Nephron (organoid): Measurements from ENCODE around the gene SELENOM.

Source experiments
- H3K27ac Mint-ChIP-seq, 3 experiments: 2 replicates each; pipeline ENCODE4 v1.8.0; 2020; ENCODE audit warnings: mixed read lengths in 3 of 3, mild to moderate bottlenecking in 2 of 3, moderate library complexity in 1 of 3
- H3K27me3 Mint-ChIP-seq: 2 replicates; pipeline ENCODE4 v1.8.0; 2021; ENCODE audit warnings: low read depth, mild to moderate bottlenecking, moderate library complexity, mixed read lengths
- H3K36me3 Mint-ChIP-seq: 2 replicates; pipeline ENCODE4 v1.8.0; 2020; ENCODE audit warnings: low read depth, mixed read lengths
- H3K4me1 Mint-ChIP-seq: 2 replicates; pipeline ENCODE4 v1.8.0; 2020; ENCODE audit warnings: mixed read lengths
- H3K4me3 Mint-ChIP-seq, 3 experiments: 2 replicates each; pipeline ENCODE4 v1.8.0; 2020; ENCODE audit warnings: mild to moderate bottlenecking in 3 of 3, mixed read lengths in 3 of 3, moderate library complexity in 2 of 3
- H3K9me3 Mint-ChIP-seq: 2 replicates; pipeline ENCODE4 v1.8.0; 2020; ENCODE audit warnings: mixed read lengths
- CTCF ChIP-seq, 3 experiments: fragments of 200-600 bp; sonication (generic); IDR thresholded peaks; one replicate each; pipeline ENCODE4 v1.5.0; 2021; ENCODE audit warnings: antibody characterized with exemption in 3 of 3; ENCODE audit not compliant: unreplicated experiment in 3 of 3

Gene SELENOM

GRCh38 chr22:31148953-31149627 lies 41.7 kb upstream of the SELENOM start:
- peak; percentile 70 to 84 (median 79) for TF ChIP-seq CTCF (IDR thresholded peaks at IDR 0.05; ENCODE audit: unreplicated experiment in 3 of 3)
- Mint-ChIP-seq H3K27ac (peak overlapping the region in 2 of 3 experiments; percentile 26 to 51), H3K4me1 (peaks cover 6% of the 10 kb centered on the region), H3K27me3 (peaks cover 5% of the 10 kb centered on the region), H3K4me3 (no peak overlapping the region), H3K9me3 (peaks cover 18% of the 10 kb centered on the region), H3K36me3 (no peaks in the 10 kb centered on the region)

- TF ChIP-seq CTCF (IDR thresholded peaks at IDR 0.05; ENCODE audit: unreplicated experiment in 3 of 3): no peak
- Mint-ChIP-seq H3K27me3 (peaks cover 5% of the 10 kb centered on the region), H3K9me3 (peaks cover 18% of the 10 kb centered on the region), H3K4me1 (peaks cover 6% of the 10 kb centered on the region), H3K4me3 (no peak overlapping the region), H3K27ac (peak overlapping the region in 2 of 3 experiments; percentile 26 to 51), H3K36me3 (no peaks in the 10 kb centered on the region)
These were observed 41.1 kb upstream of the SELENOM start for GRCh38 chr22:31148488-31148887.

- H3K9me3 Mint-ChIP-seq: peaks cover 18% of the 10 kb centered on the region
- H3K36me3 Mint-ChIP-seq: no peaks in the 10 kb centered on the region
- H3K4me3 Mint-ChIP-seq: no peak overlapping the region
- H3K4me1 Mint-ChIP-seq: peaks cover 6% of the 10 kb centered on the region
- no peak for TF ChIP-seq CTCF (IDR thresholded peaks at IDR 0.05; ENCODE audit: unreplicated experiment in 3 of 3)
- peaks cover 12% of the 10 kb centered on the region for H3K27me3 Mint-ChIP-seq
- H3K27ac Mint-ChIP-seq: no peak overlapping the region
These were observed 36.9 kb upstream of the SELENOM start for GRCh38 chr22:31144223-31144622.

- Mint-ChIP-seq H3K4me1 (peaks cover 2% of the 10 kb centered on the region), H3K36me3 (no peaks in the 10 kb centered on the region), H3K9me3 (peaks cover 18% of the 10 kb centered on the region), H3K27me3 (peaks cover 12% of the 10 kb centered on the region), H3K4me3 (no peak overlapping the region), H3K27ac (no peak overlapping the region)
- TF ChIP-seq CTCF (IDR thresholded peaks at IDR 0.05; ENCODE audit: unreplicated experiment in 3 of 3): no peak
These were observed 36.2 kb upstream of the SELENOM start for GRCh38 chr22:31143537-31143936.

GRCh38 chr22:31143038-31143437 lies 35.7 kb upstream of the SELENOM start:
- Mint-ChIP-seq H3K4me3 (no peak overlapping the region), H3K4me1 (no peaks in the 10 kb centered on the region), H3K36me3 (no peaks in the 10 kb centered on the region), H3K27ac (no peak overlapping the region), H3K27me3 (peaks cover 14% of the 10 kb centered on the region), H3K9me3 (peaks cover 18% of the 10 kb centered on the region)
- no peak for TF ChIP-seq CTCF (IDR thresholded peaks at IDR 0.05; ENCODE audit: unreplicated experiment in 3 of 3)

GRCh38 chr22:31142285-31142684 lies 34.9 kb upstream of the SELENOM start:
- Mint-ChIP-seq H3K9me3 (peaks cover 14% of the 10 kb centered on the region), H3K27me3 (peaks cover 14% of the 10 kb centered on the region), H3K4me3 (no peak overlapping the region), H3K27ac (no peak overlapping the region), H3K36me3 (no peaks in the 10 kb centered on the region), H3K4me1 (no peaks in the 10 kb centered on the region)
- TF ChIP-seq CTCF (IDR thresholded peaks at IDR 0.05; ENCODE audit: unreplicated experiment in 3 of 3): no peak
